ENCODE results near the gene GSK3B.

DNA sequence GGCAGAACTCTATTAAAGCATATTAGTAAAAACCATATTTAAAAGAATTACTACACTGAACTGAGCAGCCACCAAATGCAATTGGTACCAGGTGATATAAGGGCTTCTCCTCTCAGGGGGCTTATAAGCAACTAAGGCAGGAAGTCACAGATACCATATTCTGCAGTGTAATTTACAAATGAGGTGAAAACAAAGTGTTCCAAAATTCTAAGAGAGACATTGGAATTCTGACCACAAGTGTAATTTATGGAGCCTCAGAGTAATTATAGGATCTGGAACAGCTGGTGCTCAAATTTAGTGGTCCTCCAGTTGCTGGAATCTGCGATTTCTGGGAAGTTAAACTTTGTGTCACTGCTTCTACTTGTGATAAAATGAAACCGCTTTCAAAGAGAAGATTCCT is 315.4 kb downstream of the GSK3B start:
- TF ChIP-seq, protein P1, sequence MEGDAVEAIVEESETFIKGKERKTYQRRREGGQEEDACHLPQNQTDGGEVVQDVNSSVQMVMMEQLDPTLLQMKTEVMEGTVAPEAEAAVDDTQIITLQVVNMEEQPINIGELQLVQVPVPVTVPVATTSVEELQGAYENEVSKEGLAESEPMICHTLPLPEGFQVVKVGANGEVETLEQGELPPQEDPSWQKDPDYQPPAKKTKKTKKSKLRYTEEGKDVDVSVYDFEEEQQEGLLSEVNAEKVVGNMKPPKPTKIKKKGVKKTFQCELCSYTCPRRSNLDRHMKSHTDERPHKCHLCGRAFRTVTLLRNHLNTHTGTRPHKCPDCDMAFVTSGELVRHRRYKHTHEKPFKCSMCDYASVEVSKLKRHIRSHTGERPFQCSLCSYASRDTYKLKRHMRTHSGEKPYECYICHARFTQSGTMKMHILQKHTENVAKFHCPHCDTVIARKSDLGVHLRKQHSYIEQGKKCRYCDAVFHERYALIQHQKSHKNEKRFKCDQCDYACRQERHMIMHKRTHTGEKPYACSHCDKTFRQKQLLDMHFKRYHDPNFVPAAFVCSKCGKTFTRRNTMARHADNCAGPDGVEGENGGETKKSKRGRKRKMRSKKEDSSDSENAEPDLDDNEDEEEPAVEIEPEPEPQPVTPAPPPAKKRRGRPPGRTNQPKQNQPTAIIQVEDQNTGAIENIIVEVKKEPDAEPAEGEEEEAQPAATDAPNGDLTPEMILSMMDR (IDR thresholded peaks at IDR 0.05): no peak
- no peak for TF ChIP-seq EZH2 (IDR thresholded peaks at IDR 0.05; ENCODE audit: borderline replicate concordance, insufficient read depth, low read depth, low read length, poor library complexity, severe bottlenecking)

Data from B cell (primary cell).